Amniotic epithelial cell (primary cell): ENCODE data around the gene HIVEP3.

Experiments used
- DNase-seq: peaks from one replicate; pipeline ENCODE4 v3.0.0-alpha.2; 2010; ENCODE audit warnings: low read depth

The HIVEP3 gene

DNA sequence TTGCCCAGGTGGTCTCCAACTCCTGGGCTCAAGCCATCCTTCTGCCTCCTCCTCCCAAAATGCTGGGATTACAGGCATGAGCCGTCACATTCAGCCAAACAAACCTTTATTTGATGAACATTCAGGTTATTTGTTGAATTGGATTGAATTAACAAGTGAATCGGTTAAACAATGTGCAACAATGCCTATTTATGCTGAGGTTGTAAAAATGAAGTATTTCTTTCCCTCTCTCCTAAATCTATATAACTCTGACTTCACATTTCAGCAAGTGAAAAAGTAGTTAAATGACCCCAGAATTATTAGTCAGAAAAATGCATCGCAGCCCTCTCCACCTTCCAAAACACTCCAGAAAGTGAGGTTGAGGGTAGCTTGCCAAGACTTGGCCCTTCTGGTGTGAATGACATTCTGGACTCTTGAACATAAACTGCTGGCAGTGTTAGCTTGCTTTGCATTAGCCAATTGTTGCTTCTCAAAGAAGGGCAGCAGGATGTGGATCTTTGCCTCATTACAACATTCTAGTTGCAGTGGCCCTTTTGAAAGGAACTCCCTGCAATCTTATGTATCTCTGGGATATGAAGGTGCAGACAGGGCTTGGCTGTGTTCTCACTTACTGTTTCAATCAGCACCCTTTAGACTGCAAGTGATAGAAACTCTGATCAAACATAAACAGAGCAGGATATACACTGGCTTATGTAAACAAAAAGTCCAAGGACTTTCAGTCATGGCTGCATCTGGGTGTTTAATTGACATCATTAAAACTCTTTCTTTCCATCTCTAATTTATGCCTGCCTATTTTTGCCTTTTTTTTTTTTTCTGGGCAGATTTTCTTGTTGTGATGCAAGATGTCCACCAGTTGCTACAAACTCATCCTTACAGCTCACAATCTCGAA lies 456.7 kb downstream of the HIVEP3 start:
- DNase-seq, result no peak

DNA sequence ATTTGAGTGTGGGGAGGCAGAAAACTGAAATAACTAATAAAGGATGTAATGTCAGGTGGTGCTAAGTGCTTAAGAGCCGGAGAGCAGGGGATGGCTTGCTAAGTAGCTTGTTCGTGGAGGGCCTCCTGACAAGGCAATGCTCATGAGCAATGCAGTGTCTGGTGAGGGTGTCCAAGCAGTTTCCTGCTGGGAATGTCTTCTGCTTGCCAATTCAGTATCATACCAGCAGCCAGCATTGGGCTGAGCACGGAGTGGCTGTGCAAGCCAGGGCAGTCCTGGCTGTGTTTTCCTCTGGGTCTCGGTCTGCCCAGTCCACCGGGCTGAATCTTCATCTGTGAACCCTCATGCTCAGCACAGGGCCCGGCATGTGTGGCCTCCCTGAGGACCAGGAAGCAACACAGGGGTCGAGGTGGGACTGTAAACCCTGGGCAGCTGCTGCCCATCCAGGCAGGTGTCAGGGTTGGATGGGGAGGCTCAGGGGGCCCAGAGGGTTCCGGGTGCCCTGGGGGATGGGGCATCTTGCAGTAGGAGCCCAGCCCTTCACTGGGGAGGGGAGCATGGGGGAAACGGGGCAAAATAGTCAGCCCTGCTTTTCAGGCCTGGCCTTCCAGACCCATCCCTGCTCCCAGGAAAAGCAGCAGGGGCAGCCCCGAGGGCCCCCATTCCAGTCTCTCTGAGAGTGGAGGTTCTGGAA lies 461.7 kb downstream of the HIVEP3 start:
- no peak for DNase-seq
